NOMO-1 treated with dmso at 0.1 percent for 144 hours (cell line): ENCODE measurements around the gene ICOSLG.
"Not testable (repeated sequence)": the region's sequence is repeated elsewhere in the genome, so short reads cannot be mapped to it uniquely, and the experiment has no call there.

Experiments
- DNase-seq: peaks from one replicate; lab custom pipeline; 2025; ENCODE audit not compliant: unreplicated experiment; lab: John Stamatoyannopoulos, UW

The ICOSLG gene

GRCh38 chr21:44265734-44266270 lies 25.1 kb upstream of the ICOSLG start:
- no peak for DNase-seq

GRCh38 chr21:44263768-44264167 lies 23.0 kb upstream of the ICOSLG start:
- DNase-seq: no peak

GRCh38 chr21:44263221-44263760 lies 22.5 kb upstream of the ICOSLG start:
- DNase-seq: no peak

GRCh38 chr21:44262338-44263056 lies 21.8 kb upstream of the ICOSLG start:
- no peak for DNase-seq

GRCh38 chr21:44261675-44262295 lies 21.0 kb upstream of the ICOSLG start, which contains the start of gene DNMT3L:
Gene DNMT3L, minus strand, starts transcription at chr21:44261897. Its CDS starts 638 bp downstream, at chr21:44261259.
- no peak for DNase-seq

GRCh38 chr21:44260791-44261631 lies 20.3 kb upstream of the ICOSLG start:
- DNase-seq: no peak

- DNase-seq: no peak
Measured at GRCh38 chr21:44260066-44260465, 19.3 kb upstream of the ICOSLG start.

- DNase-seq: no peak
Measured at GRCh38 chr21:44259082-44259705, 18.5 kb upstream of the ICOSLG start.

- DNase-seq: no peak
Measured at GRCh38 chr21:44258056-44258725, 17.4 kb upstream of the ICOSLG start.

- DNase-seq: no peak
Measured at GRCh38 chr21:44255511-44255981, 14.8 kb upstream of the ICOSLG start.

GRCh38 chr21:44253832-44254710 lies 13.3 kb upstream of the ICOSLG start:
- DNase-seq: no peak

- DNase-seq: not testable (repeated sequence)
Measured at GRCh38 chr21:44249204-44250037, 8.7 kb upstream of the ICOSLG start.

- DNase-seq: not testable (repeated sequence)
Measured at GRCh38 chr21:44247904-44248303, 7.2 kb upstream of the ICOSLG start.

- DNase-seq: not testable (repeated sequence)
Measured at GRCh38 chr21:44243980-44244379, 3.2 kb upstream of the ICOSLG start.

GRCh38 chr21:44241281-44241680 lies 538 bp upstream of the ICOSLG start:
- DNase-seq: not testable (repeated sequence)

- not testable (repeated sequence) for DNase-seq
Measured at GRCh38 chr21:44240353-44240752, 390 bp downstream of the ICOSLG start.

- not testable (repeated sequence) for DNase-seq
Measured at GRCh38 chr21:44229561-44229960, 11.2 kb downstream of the ICOSLG start.

- DNase-seq: not testable (repeated sequence)
Measured at GRCh38 chr21:44228109-44228508, 12.6 kb downstream of the ICOSLG start.
